H1 (cell line): Measurements from ENCODE around the gene SLC1A2. TPM values are rescaled to one million over a fixed set of nuclear protein-coding genes. Genes with fewer than 3 reads are reported as not detected.

Experiments
- CTCF ChIA-PET: fragments of 300-600 bp; sonication (Branson Sonifier 250); formaldehyde crosslinking; loops from one replicate; lab custom pipeline; 2021; ENCODE audit not compliant: partially characterized antibody; lab: Charles Lee
- POLR2A ChIA-PET: fragments of 300-600 bp; sonication (Branson Sonifier 250); formaldehyde crosslinking; loops from one replicate; lab custom pipeline; 2021; ENCODE audit warnings: inconsistent platforms; ENCODE audit not compliant: partially characterized antibody; lab: Charles Lee
- DNase-seq, 2 experiments: peaks; one replicate each; pipeline versions ENCODE4 v3.0.0 to v3.0.0-alpha.2; 2010 to 2022; ENCODE audit warnings: low spot score in 2 of 2, low read depth in 1 of 2, mixed read lengths in 1 of 2
- FAIRE-seq: peaks from 2 replicates; lab custom pipeline; 2011; peaks lifted over from hg19 to GRCh38; lab: Jason Lieb, UNC
- H2AFZ ChIP-seq: 2 replicates; pipeline ENCODE4 v1.8.1; 2012; ENCODE audit warnings: low read length, inconsistent platforms
- H2AK5ac ChIP-seq: 2 replicates; pipeline ENCODE4 v1.6.1; 2013; ENCODE audit warnings: low read depth, low read length
- H2BK120ac ChIP-seq: replicated peaks from 2 replicates; pipeline ENCODE3; 2013; ENCODE audit warnings: low read depth, low read length, inconsistent platforms
- H2BK12ac ChIP-seq: 2 replicates; pipeline ENCODE4 v1.6.1; 2013; ENCODE audit warnings: low read depth, low read length
- H2BK15ac ChIP-seq: 2 replicates; pipeline ENCODE4 v1.6.1; 2013; ENCODE audit warnings: low read length
- H2BK20ac ChIP-seq: 2 replicates; pipeline ENCODE4 v1.6.1; 2013; ENCODE audit warnings: low read length
- H2BK5ac ChIP-seq: 2 replicates; pipeline ENCODE4 v1.6.1; 2013; ENCODE audit warnings: low read depth, low read length
- H3K14ac ChIP-seq: 2 replicates; pipeline ENCODE4 v1.6.1; 2013; ENCODE audit warnings: inconsistent platforms; ENCODE audit not compliant: insufficient read length
- H3K18ac ChIP-seq: 2 replicates; pipeline ENCODE4 v1.6.1; 2013; ENCODE audit warnings: low read length; ENCODE audit errors: extremely low read depth
- H3K23ac ChIP-seq: 2 replicates; pipeline ENCODE4 v1.6.1; 2013; ENCODE audit warnings: inconsistent platforms; ENCODE audit not compliant: insufficient read length
- H3K23me2 ChIP-seq: 2 replicates; pipeline ENCODE4 v1.6.1; 2013; ENCODE audit warnings: low read depth, low read length
- H3K27ac ChIP-seq: 2 replicates; pipeline ENCODE4 v1.6.1; 2011; ENCODE audit warnings: low read depth, low read length, inconsistent platforms
- H3K27me3 ChIP-seq, 4 experiments: replicated peaks in 1 of 4; 1 replicate in 1 of 4; 2 replicates in 3 of 4; pipeline versions ENCODE4 v1.6.1 to v1.8.1; 2011 to 2013; ENCODE audit warnings: low read length in 3 of 4, mild to moderate bottlenecking in 3 of 4, inconsistent platforms in 2 of 4, mixed read lengths in 2 of 4, moderate library complexity in 1 of 4; ENCODE audit not compliant: control insufficient read depth in 3 of 4, insufficient read depth in 3 of 4; ENCODE audit errors: extremely low read depth in 1 of 4
- H3K36me3 ChIP-seq, 4 experiments: 2 replicates each; pipeline versions ENCODE4 v1.6.1 to v1.8.1; 2011 to 2013; ENCODE audit warnings: mild to moderate bottlenecking in 4 of 4, low read length in 3 of 4, moderate library complexity in 2 of 4, control low read depth in 1 of 4, inconsistent platforms in 1 of 4; ENCODE audit not compliant: insufficient read depth in 4 of 4, control insufficient read depth in 2 of 4
- H3K4ac ChIP-seq: replicated peaks from 2 replicates; pipeline ENCODE3; 2013; ENCODE audit warnings: low read length, low read depth, mixed read lengths, inconsistent platforms; ENCODE audit not compliant: insufficient read length
- H3K4me1 ChIP-seq, 4 experiments: replicated peaks in 1 of 4; 1 replicate in 1 of 4; 2 replicates in 3 of 4; pipeline versions ENCODE4 v1.6.1 to v1.8.1; 2011 to 2013; ENCODE audit warnings: low read length in 3 of 4, inconsistent platforms in 2 of 4, mixed read lengths in 1 of 4; ENCODE audit not compliant: insufficient read depth in 4 of 4, control insufficient read depth in 3 of 4
- H3K4me2 ChIP-seq, 2 experiments: 2 replicates each; pipeline versions ENCODE4 v1.6.1 to v1.8.1; 2011 to 2013; ENCODE audit warnings: low read depth in 2 of 2, low read length in 2 of 2, control low read depth in 1 of 2, inconsistent platforms in 1 of 2, mild to moderate bottlenecking in 1 of 2; ENCODE audit not compliant: insufficient read depth in 1 of 2
- H3K4me3 ChIP-seq, 4 experiments: fragments of 200-600, 300-600 bp in 1 of 4; sonication (generic), shearing (Covaris generic), sonication (Bioruptor Twin) in 1 of 4; 2 replicates each; pipeline versions ENCODE4 v1.5.1 to v1.8.1; 2011 to 2016; ENCODE audit warnings: low read length in 4 of 4, low read depth in 3 of 4, control low read depth in 2 of 4, inconsistent platforms in 2 of 4, mild to moderate bottlenecking in 2 of 4, mixed read lengths in 1 of 4, moderate library complexity in 1 of 4; ENCODE audit not compliant: insufficient read depth in 2 of 4; ENCODE audit errors: extremely low read depth in 1 of 4
- H3K56ac ChIP-seq: replicated peaks from 2 replicates; pipeline ENCODE3; 2013; ENCODE audit warnings: low read depth, mild to moderate bottlenecking, mixed read lengths, low read length, inconsistent platforms; ENCODE audit not compliant: insufficient read length
- H3K79me1 ChIP-seq: 2 replicates; pipeline ENCODE4 v1.6.1; 2013; ENCODE audit warnings: low read depth, low read length, control low read depth
- H3K79me2 ChIP-seq, 2 experiments: 2 replicates each; pipeline versions ENCODE4 v1.6.1 to v1.8.1; 2012 to 2013; ENCODE audit warnings: low read length in 2 of 2, mild to moderate bottlenecking in 2 of 2, inconsistent platforms in 1 of 2; ENCODE audit not compliant: insufficient read depth in 2 of 2, control insufficient read depth in 1 of 2
- H3K9ac ChIP-seq, 4 experiments: replicated peaks in 1 of 4; 1 replicate in 1 of 4; 2 replicates in 3 of 4; pipeline versions ENCODE4 v1.6.1 to v1.8.1; 2011 to 2013; ENCODE audit warnings: low read depth in 3 of 4, low read length in 3 of 4, control low read depth in 2 of 4, mild to moderate bottlenecking in 2 of 4, moderate library complexity in 2 of 4, inconsistent platforms in 1 of 4; ENCODE audit errors: extremely low read depth in 1 of 4
- H3K9me3 ChIP-seq, 2 experiments: 2 replicates each; pipeline versions ENCODE4 v1.6.1 to v1.8.1; 2012 to 2013; ENCODE audit warnings: mild to moderate bottlenecking in 2 of 2, moderate library complexity in 2 of 2, control low read depth in 1 of 2, inconsistent platforms in 1 of 2, low read depth in 1 of 2, low read length in 1 of 2, mixed read lengths in 1 of 2; ENCODE audit not compliant: insufficient read depth in 2 of 2
- H4K20me1 ChIP-seq, 2 experiments: replicated peaks in 1 of 2; 2 replicates each; pipeline versions ENCODE3 to v1.8.1; 2011 to 2013; ENCODE audit warnings: inconsistent platforms in 2 of 2, low read length in 2 of 2, mild to moderate bottlenecking in 1 of 2; ENCODE audit not compliant: insufficient read depth in 2 of 2, control insufficient read depth in 1 of 2
- H4K5ac ChIP-seq: 2 replicates; pipeline ENCODE4 v1.6.1; 2013; ENCODE audit warnings: low read length, low read depth, mixed read lengths, inconsistent platforms; ENCODE audit not compliant: insufficient read length
- H4K8ac ChIP-seq: 2 replicates; pipeline ENCODE4 v1.8.0; 2013; ENCODE audit warnings: mild to moderate bottlenecking, moderate library complexity, low read length, inconsistent platforms; ENCODE audit not compliant: insufficient read depth; ENCODE audit errors: extremely low read depth
- H4K91ac ChIP-seq: replicated peaks from 2 replicates; pipeline ENCODE3; 2013; ENCODE audit warnings: low read length, mixed read lengths, inconsistent platforms; ENCODE audit not compliant: insufficient read length
- ASH2L ChIP-seq: fragments of 200-600, 300-600 bp; sonication (generic); IDR thresholded peaks from one replicate; pipeline ENCODE4 v1.7.1; 2017; ENCODE audit warnings: low read length
- BACH1 ChIP-seq: IDR thresholded peaks from 2 replicates; pipeline ENCODE4 v1.6.1; 2012; ENCODE audit warnings: low read length, improper control_type of control experiment
- BCL11A ChIP-seq, 2 experiments: IDR thresholded peaks; one replicate each; pipeline ENCODE4 v1.6.1; 2011; ENCODE audit warnings: low read depth in 2 of 2, low read length in 2 of 2, mild to moderate bottlenecking in 2 of 2
- CHD2 ChIP-seq: IDR thresholded peaks from 2 replicates; pipeline ENCODE4 v1.6.1; 2012; ENCODE audit warnings: low read length, improper control_type of control experiment
- EGR1 ChIP-seq: IDR thresholded peaks from 2 replicates; pipeline ENCODE4 v1.6.1; 2011; ENCODE audit warnings: low read depth, low read length, borderline replicate concordance
- HDAC2 ChIP-seq, 2 experiments: fragments of 300-600 bp in 1 of 2; sonication (generic) in 1 of 2; IDR thresholded peaks; 2 replicates each; pipeline ENCODE4 v1.6.1; 2011 to 2012; ENCODE audit warnings: low read depth in 2 of 2, low read length in 2 of 2, mild to moderate bottlenecking in 2 of 2, moderate library complexity in 2 of 2, borderline replicate concordance in 1 of 2, inconsistent platforms in 1 of 2
- JUN ChIP-seq: IDR thresholded peaks from 2 replicates; pipeline ENCODE4 v1.6.1; 2011; ENCODE audit warnings: low read depth, mild to moderate bottlenecking, improper control_type of control experiment, low read length
- JUND ChIP-seq: IDR thresholded peaks from 2 replicates; pipeline ENCODE4 v1.6.1; 2011; ENCODE audit warnings: mild to moderate bottlenecking, improper control_type of control experiment, low read length
- KDM5A ChIP-seq: fragments of 200-600 bp; IDR thresholded peaks from 2 replicates; pipeline ENCODE4 v1.7.1; 2012; ENCODE audit warnings: mild to moderate bottlenecking, low read length, inconsistent platforms, mixed read lengths
- NRF1 ChIP-seq: IDR thresholded peaks from 2 replicates; pipeline ENCODE4 v1.6.1; 2011; ENCODE audit warnings: mild to moderate bottlenecking, low read depth, low read length, improper control_type of control experiment
- RFX5 ChIP-seq: IDR thresholded peaks from 2 replicates; pipeline ENCODE4 v1.6.1; 2011; ENCODE audit warnings: low read depth, low read length, improper control_type of control experiment, borderline replicate concordance
- RNF2 ChIP-seq: fragments of 200-900, 300-1000 bp; sonication (generic); IDR thresholded peaks from 2 replicates; pipeline ENCODE4 v1.7.1; 2016; ENCODE audit warnings: borderline replicate concordance, low read depth, mild to moderate bottlenecking, antibody characterized with exemption, low read length; ENCODE audit not compliant: poor library complexity, severe bottlenecking; ENCODE audit errors: missing control alignments
- SAP30 ChIP-seq: fragments of 300-600 bp; sonication (generic); IDR thresholded peaks from 2 replicates; pipeline ENCODE4 v1.7.1; 2012; ENCODE audit warnings: low read length, moderate library complexity, mild to moderate bottlenecking, inconsistent platforms; ENCODE audit not compliant: insufficient read depth, insufficient replicate concordance
- SP1 ChIP-seq: IDR thresholded peaks from 2 replicates; pipeline ENCODE4 v1.6.1; 2011; ENCODE audit warnings: low read depth, low read length
- TAF7 ChIP-seq: optimal IDR thresholded peaks from 2 replicates; pipeline ENCODE3; 2011; ENCODE audit warnings: low read depth, mild to moderate bottlenecking, inconsistent platforms, low read length, moderate library complexity, borderline replicate concordance
- WGBS, 2 experiments: shearing (Covaris generic) in 1 of 2; methylation state at CpG; one replicate each; pipeline versions ENCODE4 v1.1.6 to v1.1.7; 2013 to 2015; ENCODE audit warnings: low lambda C conversion rate in 2 of 2, mixed read lengths in 2 of 2, inconsistent platforms in 1 of 2, low coverage in 1 of 2, missing lambda C conversion rate in 1 of 2; ENCODE audit not compliant: insufficient replicate concordance in 2 of 2, insufficient coverage in 1 of 2, insufficient read length in 1 of 2; ENCODE audit errors: extremely low coverage in 1 of 2, missing lambda C conversion rate in 1 of 2; 5-methylcytosine and 5-hydroxymethylcytosine counted together
- polyA plus RNA-seq, 7 experiments: library from polyadenylated mRNA; depleted of rRNA in 3 of 7; stranded (reverse) in 5 of 7; unstranded in 2 of 7; fragments of >200 nt in 5 of 7; fragments of 200-250 nt in 2 of 7; gene quantifications; 1 replicate in 5 of 7; 2 replicates in 1 of 7; 4 replicates in 1 of 7; pipeline versions ENCODE4 v1.2.1 to v1.2.3, GENCODE V29; 2011 to 2013; ENCODE audit warnings: missing spikeins in 2 of 7, mixed read lengths in 2 of 7
- total RNA-seq: library from RNA; stranded (reverse); fragmentation: NEBNext Ultra II Directional; extraction: Animal tissue kit (Norgen Biotek cat#: 25700); gene quantifications from 2 replicates; pipeline ENCODE4 v1.2.1, GENCODE V29; 2021

The SLC1A2 gene
- total and polyA plus RNA-seq, 2 of the 8 experiments (the other 6 are each of a cell fraction or from before 2014, with no cell fraction given) = 0.57 to 1.2 TPM

DNA sequence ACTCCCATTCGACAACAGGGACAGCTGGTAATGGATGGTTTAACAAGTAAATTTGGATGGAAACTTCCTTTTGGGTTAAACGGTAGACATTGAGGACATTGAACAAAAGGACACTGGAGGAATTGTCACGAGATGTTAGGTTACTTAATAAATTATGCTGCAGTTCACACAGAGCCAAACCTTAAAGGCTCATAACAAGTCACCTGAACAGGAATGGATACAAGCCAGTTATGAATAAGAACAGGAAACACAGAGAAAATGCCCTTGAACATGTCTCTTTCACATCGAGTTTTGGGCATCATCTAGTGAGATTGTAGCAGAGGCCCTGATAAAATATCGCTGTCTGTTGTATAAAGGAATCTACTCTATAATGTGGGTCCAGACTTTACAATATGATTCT lies 214.7 kb downstream of the SLC1A2 start:
- Histone ChIP-seq H3K79me2 (no peaks in the 10 kb centered on the region), H3K9ac (no peak overlapping the region), H3K18ac (no peak overlapping the region), H2BK120ac (no peak overlapping the region), H2AK5ac (no peak overlapping the region), H3K56ac (no peak overlapping the region), H3K36me3 (no peaks in the 10 kb centered on the region), H3K23ac (no peak overlapping the region), H3K4me3 (no peak overlapping the region), H3K27me3 (no peaks in the 10 kb centered on the region), H4K5ac (no peak overlapping the region), H2BK5ac (no peak overlapping the region), H3K23me2 (no peaks in the 10 kb centered on the region), H2BK20ac (no peak overlapping the region), H2AFZ (no peak overlapping the region), H3K9me3 (no peaks in the 10 kb centered on the region), H4K8ac (no peak overlapping the region), H3K14ac (no peak overlapping the region), H3K4me1 (peaks cover 0 to 6% (median 0%) of the 10 kb centered on the region in 4 experiments; a peak in 2 of 7 replicates), H4K91ac (no peak overlapping the region), H2BK15ac (no peak overlapping the region), H2BK12ac (no peak overlapping the region), H3K4me2 (no peak overlapping the region), H4K20me1 (no peaks in the 10 kb centered on the region), H3K27ac (no peak overlapping the region), H3K79me1 (no peaks in the 10 kb centered on the region), H3K4ac (no peak overlapping the region)
- WGBS, 2 experiments = 85% methylated on average over 5 of the region's 5 CpGs; no CpG with 5 or more reads in 1 of the 2 experiments
- ChIA-PET CTCF (no interaction called here), POLR2A (no interaction called here)
- no peak for FAIRE-seq
- no peak for DNase-seq
- no peak for TF ChIP-seq JUN
- TF ChIP-seq BCL11A (IDR thresholded peaks at IDR 0.05; ENCODE audit: low read depth in 2 of 2, low read length in 2 of 2) = no peak
- TF ChIP-seq NRF1 = no peak
- no peak for TF ChIP-seq JUND
- TF ChIP-seq RFX5 = no peak
- no peak for TF ChIP-seq SAP30
- no peak for TF ChIP-seq HDAC2 (IDR thresholded peaks at IDR 0.05; ENCODE audit: borderline replicate concordance in 1 of 2, low read depth in 2 of 2, low read length in 2 of 2)
- TF ChIP-seq TAF7 = no peak
- TF ChIP-seq BACH1 = no peak
- no peak for TF ChIP-seq ASH2L
- no peak for TF ChIP-seq CHD2
- TF ChIP-seq SP1 = no peak
- no peak for TF ChIP-seq EGR1
- TF ChIP-seq RNF2 = no peak
- TF ChIP-seq KDM5A = no peak
